HG03139 (cell line): ENCODE measurements around the gene PRR12.

ENCODE experiments used
- ATAC-seq: cut with Tn5 transposase; IDR thresholded peaks from one replicate; pipeline ENCODE4 v1.9.1; 2021; ENCODE audit not compliant: unreplicated experiment

PRR12 gene

DNA sequence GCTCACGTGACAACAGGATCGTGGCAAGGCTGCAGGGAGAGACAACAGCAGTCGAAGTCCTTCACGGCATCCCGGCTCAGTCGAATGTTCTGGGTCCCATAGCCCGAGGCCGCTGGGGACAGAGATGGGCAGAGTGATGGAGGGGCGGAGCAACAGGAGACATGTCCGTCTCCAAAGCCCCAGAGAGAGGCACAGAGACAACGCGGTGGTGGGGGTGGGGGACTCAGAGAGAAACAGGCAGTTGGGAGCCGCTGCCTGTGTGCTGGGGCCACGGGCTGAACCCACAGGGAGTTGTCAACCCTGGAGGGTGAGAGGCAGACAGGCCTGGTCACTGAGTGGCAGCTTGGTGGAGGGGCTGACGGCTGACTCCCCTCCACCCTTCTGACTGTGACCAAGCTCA, 31.1 kb upstream of the PRR12 start:
- no peak for ATAC-seq

DNA sequence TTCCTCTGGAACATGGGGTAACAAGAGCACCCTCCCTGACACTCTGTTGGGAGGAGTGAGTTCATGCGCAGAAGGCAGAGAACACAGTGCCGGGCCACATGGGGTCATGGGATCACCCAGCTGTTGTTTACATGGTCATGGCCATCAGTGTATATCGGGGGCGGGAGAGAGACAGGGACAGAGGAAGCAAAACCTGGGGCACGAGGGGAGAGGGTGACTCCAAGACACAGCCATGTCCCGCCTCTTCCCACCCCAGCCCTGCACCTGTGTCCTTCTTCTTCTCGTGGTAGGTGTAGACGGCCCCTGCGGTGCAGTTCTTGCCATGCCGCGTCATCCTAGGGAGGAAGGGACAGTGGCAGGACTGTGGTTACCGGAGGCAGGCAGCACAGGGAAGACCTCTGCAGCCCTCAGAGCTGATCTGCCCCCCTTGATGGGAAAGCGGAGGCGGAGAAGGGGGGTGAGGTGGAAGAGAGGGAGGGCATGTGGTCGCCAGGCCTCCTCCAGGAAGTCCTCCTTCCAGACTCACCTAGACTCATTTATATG, 30.6 kb upstream of the PRR12 start:
- no peak for ATAC-seq

DNA sequence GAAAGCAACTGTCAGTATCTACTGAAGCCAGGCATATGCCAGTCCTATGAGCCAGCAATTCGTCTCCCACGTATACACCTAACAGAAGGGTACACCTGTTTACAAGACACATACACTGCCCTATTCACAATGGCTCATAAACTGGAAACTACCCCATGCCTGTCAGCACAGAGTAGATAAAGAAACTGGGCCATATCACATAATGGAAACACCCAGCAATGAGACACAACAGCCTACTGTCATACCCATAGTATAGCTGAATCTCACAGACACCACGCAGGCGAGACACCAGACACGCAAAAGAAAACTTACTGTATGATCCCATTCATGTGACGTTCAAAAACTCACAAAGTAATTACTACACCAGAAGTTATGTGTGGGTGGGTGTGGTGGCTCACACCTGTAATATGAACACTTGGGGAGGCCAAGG, 26.4 kb upstream of the PRR12 start:
- no peak for ATAC-seq

DNA sequence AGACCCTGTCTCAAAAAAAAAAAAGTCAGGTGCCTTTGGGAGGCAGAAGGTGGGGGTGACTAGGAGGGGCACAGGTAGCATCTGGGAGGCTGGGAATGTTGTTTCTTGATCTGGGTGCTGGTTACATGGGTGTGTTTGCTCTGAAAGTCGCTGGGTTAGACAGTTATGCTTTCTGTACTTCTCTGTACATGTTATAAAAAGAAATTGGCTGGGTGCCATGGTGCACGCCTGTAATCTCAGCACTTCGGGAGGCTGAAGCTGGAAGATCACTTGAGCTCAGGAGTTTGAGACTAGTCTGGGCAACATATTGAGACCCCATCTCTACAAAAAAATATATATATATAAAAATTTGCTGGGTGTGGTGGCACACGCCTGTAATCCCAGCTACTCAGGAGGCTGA, 25.7 kb upstream of the PRR12 start:
- ATAC-seq, result no peak

DNA sequence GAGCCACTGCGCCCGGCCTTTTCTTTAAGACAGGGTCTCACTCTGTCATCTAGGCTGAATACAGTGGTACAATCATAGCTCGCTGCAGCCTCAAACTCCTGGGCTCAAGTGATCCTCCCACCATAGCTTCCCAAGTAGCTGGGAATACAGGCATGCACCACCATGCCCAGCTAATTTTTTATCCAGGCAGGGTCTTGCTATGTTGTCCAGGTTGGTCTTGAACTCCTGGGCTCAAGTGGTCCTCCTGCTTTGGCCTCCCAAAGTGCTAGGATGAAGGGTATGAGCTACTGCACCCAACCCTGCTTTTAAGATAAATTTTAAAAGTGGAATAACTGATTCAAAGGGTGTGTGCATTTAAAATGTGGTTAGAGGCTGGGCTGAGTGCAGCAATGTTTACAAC, 24.7 kb upstream of the PRR12 start:
- ATAC-seq, result no peak

DNA sequence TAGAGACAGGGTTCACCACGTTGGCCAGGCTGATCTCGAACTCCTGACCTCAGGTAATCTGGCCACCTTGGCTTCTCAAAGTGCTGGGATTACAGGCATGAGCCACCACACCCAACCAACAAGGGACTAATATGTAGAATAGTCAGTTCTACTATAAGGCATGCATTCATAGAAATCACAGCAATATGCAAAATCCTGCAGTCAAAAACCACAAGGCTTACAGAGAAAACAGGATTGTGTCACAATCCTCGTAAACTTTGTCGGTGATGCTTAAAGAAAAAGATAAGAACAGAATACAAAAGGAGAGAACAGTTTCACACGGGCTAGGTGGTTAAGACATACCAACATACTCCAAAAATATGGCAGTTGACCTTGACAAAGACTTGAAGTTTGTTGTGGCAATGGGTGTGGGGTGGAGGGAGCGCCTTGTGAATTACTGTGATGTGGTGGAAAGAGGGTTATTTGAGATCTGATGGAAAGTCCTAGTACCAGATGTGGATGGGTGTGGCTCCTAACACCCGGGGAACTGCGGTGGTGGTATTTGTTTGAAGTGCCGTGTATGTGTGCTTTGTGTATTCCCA, 23.0 kb upstream of the PRR12 start:
- ATAC-seq, result no peak

DNA sequence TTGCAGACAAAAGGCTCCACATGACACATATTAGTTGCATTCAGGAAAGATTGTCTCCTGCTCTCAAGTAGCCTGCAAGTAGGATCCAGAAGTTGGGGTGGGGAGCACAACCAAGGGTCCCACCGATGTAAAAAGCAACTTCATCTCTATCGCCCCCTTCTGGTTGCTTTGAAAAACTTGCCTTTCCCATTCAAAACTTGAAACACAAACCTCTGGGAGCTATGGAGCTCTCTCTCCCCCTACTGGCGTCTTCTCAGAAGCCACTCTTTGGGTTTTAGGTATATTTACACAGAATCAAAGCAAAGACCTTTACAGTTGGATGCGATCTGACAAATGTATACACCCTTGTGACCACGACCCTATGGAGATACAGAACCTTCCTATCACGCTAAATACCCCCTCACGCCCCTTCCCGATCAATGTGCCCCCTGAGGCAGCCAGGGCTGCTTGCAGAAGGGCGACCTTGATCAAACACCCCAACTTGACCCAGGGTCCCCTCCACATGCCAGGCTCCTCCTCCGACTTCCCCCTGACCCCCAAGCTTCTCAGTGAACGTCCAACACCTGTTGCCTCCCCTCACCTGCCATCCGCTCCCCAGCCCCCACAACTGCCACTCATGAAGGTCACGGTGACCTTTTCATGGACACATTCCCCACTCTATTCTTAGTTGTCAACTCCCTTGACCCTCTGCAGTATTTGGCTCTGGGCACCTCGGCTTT, 20.7 kb upstream of the PRR12 start:
- ATAC-seq, result no peak

DNA sequence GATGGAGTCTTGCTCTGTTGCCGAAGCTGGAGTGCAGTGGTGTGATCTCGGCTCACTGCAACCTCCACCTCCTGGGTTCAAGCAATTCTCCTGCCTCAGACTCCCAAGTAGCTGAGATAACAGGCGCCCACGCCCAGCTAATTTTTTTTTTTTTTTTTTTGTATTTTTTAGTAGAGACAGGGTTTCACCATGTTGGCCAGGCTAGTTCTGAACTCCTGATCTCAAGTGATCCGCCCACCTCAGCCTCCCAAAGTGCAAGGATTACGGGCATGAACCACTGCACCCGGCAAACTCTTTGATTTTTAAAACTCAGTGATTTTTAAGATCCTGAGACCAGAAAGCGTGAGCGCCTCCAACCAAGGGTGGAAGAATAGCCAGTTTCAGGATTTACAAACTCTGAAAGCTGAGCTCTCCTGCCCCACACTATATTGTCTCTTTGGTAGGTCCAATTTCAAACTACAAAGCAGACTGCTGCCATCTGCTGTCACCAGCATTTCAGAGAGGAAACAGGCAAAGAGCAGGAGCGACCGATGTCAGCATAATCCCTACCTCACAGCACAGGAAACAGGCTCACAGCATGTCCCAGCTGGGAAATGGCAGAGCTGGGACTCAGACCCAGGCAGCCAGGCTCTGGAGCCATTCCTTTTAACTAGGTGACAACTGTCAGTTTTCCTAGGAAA, 19.8 kb upstream of the PRR12 start:
- no peak for ATAC-seq

DNA sequence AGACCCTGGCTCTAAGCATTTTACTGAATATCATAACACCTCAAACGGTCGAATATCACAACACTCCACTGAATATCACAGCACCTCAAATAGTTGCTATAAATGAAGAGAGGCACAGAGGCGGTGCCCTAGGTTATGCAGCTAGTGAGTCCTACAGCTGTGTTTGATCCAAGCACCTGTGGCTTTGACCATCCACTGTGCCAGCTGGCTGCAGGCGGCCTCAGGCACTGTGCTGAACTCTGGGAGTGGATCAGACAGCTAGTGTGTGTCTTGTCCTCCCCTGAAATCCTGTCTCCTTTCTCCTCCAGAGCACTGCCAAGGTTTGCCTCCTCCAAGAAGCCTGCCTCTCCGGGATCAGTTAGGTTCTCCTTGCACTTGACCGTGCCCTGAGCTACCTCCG, 18.0 kb upstream of the PRR12 start:
- no peak for ATAC-seq

DNA sequence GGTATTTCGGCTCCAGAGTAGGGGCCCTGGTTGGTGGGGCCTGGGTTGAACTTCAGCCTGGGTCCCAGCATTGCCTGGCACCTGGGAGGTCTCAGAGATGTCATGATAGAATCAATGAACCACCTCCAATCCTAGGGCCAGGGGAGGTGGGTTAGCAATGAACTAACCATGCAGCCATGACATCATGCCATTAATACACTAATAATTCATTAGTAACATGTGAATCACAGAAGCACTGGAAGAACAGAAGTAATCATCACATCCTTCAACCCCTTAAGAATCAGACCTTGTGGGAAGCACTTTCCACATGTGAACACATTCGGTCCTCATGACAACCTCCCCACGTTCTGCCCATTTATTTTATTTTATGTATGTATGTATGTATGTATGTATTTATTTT, 17.6 kb upstream of the PRR12 start:
- ATAC-seq, result no peak

DNA sequence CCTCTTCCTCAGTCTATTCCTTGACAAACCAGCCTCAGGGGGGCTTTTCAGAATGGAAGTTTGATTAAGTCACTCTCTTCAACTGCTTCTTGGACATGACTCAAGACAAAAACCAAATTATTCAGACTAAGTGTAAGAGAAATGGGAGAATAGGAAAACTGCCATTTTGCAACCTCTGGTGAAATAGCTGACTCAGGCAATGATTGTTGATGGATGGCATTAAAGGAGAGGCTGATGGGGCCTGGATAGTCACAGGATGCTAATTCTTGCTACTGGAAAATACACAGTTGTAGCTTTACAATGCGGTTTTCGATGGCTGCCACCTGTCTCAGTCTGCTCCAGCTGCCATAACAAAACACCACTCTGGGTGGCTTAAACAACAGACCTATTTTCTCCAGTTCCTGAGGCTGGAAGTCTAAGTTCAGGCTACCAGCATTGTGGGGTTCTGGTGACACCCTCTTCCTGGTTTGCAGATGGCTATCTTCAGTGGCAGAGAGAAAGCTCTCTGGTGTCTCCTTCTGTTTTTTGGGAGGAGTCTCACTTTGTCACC, 16.7 kb upstream of the PRR12 start:
- ATAC-seq, result no peak

DNA sequence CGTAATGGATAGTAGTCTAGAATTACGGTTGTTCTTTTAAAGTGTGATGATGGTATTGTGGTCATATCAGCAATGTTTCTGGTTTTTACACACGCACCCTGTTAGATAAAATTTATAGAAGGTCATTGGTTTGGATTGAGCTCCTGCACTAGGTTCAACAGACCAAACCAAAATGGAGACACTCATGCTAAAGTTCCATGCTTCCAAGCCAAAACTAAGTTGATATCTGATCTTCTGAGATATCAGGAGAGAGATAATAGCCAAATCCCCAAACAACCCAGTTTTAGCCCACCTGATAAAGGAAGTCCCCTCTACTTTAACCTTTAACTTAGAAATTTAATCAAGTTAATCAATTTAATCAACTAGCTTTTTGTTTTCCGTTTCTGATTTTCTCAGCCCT, 11.8 kb upstream of the PRR12 start:
- ATAC-seq, result no peak

DNA sequence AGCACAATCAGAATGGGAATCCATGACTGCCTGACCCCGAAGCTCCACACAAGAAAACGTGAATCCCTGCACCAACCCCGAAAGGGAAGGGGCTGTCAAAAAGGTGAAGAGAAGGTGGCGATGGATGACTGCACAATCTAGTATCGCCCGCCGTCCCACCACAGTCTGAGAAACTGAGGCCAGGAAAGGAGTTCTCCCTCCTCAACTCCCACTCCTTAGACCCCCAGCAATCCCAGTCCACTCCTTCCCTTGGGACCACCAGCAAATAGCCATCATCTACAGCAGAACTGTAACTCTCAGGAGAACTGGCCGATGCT, 11.1 kb upstream of the PRR12 start:
- no peak for ATAC-seq

DNA sequence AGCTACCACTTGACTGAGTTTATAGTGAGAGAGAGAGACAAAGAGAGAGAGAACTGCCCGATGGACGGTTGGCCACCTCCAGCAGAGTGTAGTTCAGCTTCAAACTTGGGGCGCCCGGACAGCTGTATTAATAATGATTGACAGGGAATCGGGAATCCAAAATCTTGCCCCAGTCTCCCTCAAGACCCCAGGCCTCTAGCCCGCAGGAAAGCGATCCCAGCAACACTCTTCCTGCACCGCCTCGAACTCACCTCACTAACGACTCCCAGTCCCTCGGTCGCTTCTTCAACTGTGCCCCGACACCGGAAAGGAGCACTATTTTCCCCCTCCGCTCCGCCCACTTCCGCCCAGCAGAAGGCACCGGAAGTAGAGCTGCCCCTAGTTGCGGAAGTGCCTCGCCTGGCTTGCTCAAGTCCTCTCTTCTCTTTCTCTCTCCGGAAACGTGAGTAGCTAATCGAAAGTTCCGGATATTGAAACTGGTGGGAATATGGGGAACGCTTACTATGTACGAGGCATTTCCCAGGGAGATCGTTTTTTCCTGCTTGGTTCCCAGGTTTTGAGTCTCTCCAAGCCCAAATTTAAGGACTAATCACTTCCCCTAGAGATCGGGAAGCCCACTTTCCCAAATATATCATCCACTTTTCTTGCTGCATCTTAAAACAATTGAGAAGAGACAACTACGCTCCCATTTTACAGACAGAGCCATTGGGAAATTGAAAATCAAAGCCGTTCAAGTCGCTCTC, 10.5 kb upstream of the PRR12 start, which contains the start of gene NOSIP:
TSS of gene NOSIP (minus strand) at position 293 of the 743 bp plus-strand sequence. CDS start 19,865 bp downstream, outside the sequence.
- peak; percentile 88 for ATAC-seq

DNA sequence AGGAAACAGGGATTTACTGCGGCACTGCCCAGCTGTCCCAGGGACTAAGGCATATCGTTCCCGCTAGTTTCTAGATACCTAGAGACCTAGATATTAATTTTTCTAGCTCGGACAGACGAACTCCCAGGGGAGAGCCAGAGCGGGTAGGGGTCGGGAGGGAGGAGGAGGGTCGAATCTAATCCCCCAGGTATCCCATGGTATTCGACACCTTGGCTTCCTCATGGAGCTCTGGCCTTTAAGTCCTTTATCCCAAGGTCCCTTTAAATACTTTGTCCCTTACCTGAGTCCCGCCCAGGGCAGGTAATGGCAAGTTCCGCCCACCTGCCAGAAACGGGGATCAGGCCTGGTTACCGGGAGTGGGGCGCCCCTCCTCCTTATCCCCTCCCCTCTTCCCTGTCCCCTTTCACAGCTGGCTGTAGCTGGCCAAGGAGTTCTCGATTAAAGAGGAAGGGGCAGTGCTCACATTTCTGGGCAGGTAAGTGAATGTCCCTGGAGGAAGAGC, 9.9 kb upstream of the PRR12 start, which contains the start of gene PRRG2:
TSS of gene PRRG2 (plus strand) at position 310 of the 502 bp plus-strand sequence. CDS start 1,904 bp downstream, outside the sequence.
- ATAC-seq, result no peak

DNA sequence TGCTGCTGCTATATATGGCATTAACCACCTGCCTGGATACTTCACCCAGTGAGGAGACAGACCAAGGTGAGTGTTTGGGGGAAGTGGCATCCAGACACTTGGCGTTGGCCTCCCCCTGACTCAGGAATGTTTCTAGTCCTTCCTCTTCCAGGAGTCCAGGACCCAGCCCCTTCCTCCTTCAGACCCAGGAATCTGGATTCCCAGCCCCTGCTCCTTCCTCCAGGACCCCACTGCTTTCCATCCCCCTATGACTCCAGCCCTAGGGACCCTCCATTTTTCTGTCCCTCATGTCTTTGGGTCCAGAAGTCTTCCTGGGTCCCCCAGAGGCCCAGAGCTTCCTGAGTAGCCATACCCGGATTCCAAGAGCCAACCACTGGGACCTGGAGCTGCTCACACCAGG, 7.7 kb upstream of the PRR12 start:
- no peak for ATAC-seq

DNA sequence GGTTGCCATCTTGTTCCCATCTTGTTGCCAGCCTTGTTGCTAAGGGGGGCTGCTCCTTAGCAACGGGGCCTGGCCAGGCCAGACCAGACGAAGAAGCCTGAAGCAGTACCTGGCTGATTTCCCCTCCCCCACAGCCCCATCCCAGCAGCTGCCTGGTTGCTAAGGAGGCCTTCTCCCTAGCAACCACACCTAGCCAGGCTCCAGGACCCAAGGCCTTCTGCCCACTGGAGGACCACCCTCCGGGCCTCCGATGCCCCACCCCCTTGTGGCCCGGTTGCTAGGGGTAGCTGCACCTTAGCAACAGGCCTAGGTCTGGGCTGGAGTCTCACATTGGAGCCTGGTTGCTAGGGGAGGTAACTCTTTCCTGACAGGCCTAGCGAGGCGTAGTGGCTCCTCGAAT, 6.0 kb upstream of the PRR12 start:
- ATAC-seq, result no peak

DNA sequence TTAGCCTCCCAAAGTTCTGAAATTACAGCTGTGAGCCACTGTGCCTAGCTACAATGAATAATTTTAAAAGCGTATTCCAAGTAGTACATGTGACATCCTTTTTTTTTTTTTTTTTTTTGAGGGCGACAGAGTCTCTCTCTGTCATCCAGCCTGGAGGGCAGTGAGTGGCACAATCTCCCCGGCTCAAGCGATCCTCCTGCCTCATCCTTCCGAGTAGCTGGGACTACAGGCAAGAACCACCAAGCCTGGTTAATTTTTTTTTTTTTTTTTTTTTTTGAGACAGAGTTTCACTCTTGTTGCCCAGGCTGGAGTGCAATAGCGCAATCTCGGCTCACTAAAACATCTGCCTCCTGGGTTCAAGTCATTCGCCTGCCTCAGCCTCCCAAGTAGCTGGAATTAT, 3.8 kb upstream of the PRR12 start:
- ATAC-seq, result no peak

DNA sequence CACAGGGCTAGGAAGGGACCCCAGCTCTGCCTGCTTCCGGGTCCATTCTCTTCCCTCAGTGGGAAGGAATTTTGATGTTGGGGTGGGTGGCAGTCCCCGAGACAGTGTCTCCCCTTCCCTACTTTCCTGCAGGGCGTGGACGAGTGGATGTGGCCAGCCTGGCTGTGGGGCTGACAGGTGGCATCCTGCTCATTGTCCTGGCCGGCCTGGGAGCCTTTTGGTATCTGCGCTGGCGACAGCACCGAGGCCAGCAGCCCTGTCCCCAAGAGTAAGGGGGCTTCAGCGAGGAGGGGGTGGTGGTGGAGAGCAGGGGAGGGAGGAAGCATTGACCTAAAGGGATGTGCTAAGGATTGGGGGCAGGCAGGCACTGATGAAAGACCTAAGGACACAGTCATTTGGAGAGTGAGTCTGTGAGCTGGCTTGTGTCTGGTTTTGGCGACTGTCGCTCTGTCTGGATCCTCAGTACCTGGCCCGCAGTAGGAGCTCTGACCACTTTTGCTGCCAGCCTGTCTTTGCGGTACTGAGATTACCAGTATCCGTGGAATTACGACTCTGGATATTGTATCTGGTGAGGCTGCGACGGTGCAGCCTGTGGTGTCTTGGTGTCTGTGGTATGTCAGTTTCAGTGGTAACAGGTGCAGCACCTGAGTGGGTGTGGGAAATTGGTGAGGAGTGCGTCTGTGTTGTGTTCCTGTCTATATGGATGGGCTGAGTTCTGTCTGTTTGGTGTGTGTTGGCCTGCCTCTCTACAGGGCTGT, 2.4 kb upstream of the PRR12 start:
- no peak for ATAC-seq

DNA sequence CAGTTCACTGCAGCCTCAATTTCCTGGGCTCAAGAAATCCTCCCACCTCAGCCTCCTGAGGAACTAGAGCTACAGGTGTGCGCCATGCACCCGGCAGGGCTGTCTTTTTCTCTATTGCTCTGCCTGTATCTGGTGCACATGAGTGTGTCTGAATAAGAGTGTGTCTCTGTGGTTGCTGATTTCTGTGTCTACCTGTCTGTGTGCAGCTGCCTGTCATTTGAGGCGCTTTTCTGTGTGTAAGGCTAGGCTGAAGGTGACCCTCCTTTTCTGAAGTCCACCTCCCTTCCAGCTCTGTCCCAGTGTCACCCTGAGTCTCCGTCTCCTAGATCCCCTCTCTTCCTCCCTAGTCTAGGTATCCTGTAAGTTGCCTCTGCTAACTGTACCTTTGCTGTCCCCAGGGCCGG, 1.5 kb upstream of the PRR12 start:
- ATAC-seq, result no peak
